T-helper 22 cell (primary cell): ENCODE measurements around the gene OR2T10.
"Not testable (repeated sequence)": the region's sequence is repeated elsewhere in the genome, so short reads cannot be mapped to it uniquely, and the experiment has no call there.

Source experiments
- DNase-seq: peaks from one replicate; pipeline ENCODE4 v3.0.0-alpha.2; 2020; ENCODE audit warnings: low read depth

Gene OR2T10

GRCh38 chr1:248596615-248597014 lies 885 bp downstream of the OR2T10 start:
- DNase-seq = no peak

DNA sequence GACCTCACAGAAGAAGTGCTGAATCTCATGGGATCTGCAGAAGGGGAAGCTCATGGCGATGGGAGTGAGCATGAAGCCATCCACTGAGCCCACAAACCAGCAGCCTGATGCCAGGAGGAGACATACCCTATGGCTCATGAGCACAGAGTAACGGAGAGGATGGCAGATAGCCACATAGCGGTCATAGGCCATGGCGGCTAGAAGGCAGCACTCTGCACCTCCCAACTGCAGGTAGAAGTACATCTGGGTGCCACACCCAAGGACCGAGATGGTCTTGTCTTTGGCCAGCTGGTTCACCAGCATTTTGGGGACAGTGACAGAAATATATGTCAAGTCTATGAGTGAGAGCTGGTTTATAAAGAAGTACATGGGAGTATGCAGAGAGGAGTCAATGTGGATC lies 4.3 kb downstream of the OR2T10 start:
- no peak for DNase-seq

- DNase-seq = no peak
Measured at GRCh38 chr1:248592655-248593054, 4.8 kb downstream of the OR2T10 start.

GRCh38 chr1:248590055-248590454 lies 7.4 kb downstream of the OR2T10 start:
- DNase-seq = no peak

DNA sequence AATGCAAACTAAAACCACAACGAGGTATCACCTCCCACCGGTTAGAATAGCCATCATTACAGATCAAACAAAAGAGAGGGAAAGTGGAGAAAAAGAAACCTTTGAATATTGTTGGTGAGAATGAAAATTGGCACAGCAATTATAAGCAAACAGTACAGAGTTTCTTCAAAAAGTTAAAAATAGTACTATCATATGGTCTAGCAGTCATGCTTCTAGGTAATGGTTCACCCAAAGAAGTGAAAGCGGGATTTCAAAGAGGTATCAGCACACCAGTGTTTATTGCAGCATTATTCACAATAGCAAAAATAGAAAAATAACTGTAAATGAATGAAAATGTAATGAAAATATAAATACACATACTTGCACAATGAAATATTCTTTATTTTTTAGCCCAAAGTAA lies 8.2 kb downstream of the OR2T10 start:
- no peak for DNase-seq

GRCh38 chr1:248585266-248585665 lies 12.2 kb downstream of the OR2T10 start:
- DNase-seq = no peak

DNA sequence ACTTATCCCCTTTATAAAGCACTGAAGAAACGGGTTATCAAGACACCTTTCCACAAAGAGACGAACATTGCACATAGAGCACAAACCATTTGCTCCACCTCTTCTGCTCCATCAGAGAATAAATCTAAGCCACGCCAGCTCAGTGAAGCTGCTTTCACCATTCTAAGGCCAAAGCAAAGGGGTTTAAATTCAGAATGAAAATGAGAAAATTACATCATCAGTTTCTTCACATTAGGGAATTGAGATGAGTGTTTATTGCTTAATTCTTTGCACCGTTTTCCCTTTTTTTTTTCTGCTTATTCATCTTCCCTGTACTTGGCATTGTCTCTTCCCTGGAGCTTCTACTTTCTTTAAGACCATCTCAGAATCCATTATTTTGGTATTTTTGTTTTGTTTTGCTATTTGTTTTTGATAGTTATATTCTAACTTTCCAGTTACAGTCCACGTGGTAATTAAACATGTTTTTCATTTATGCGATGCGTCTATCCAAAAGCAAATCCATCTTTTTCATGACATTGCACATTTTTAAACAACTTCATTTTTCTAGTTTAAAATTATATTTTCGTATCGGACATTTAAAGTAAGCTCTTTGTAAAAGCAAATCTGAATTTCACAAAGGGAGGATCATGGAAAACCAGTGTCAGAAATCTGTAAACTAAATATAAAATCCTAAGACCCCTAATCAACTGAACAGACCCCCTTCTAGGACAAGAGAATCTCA lies 21.1 kb downstream of the OR2T10 start:
- no peak for DNase-seq

DNA sequence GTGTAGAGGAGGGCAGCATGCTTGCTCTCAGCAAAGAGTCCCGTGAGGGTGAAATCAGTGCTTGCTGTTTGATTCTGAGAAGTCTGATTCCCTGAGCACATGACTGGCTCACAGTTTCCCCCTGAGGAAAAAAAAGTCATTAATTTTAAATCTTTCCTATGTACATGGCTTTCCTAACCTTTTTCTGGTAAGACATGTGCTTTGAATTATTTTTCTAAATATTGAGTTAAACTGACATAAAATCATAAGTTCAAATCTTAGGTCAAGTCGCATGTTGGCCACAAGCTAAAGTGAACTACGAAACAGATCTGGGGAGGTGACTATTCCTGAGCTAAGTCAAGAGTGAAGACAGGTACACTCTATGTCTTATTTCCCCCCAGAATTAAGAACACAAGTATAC lies 22.8 kb downstream of the OR2T10 start, which contains the start of gene OR2T34:
Gene OR2T34 (minus strand): TSS at position 101 of the 400 bp plus-strand sequence. CDS start 0 bp downstream, at position 101.
- not testable (repeated sequence) for DNase-seq

- not testable (repeated sequence) for DNase-seq
Measured at GRCh38 chr1:248573856-248574255, 23.6 kb downstream of the OR2T10 start.

GRCh38 chr1:248572049-248572448 lies 25.5 kb downstream of the OR2T10 start:
- not testable (repeated sequence) for DNase-seq

GRCh38 chr1:248570811-248571210 lies 26.7 kb downstream of the OR2T10 start:
- DNase-seq = not testable (repeated sequence)

- DNase-seq = not testable (repeated sequence)
Measured at GRCh38 chr1:248569049-248569448, 28.5 kb downstream of the OR2T10 start.

DNA sequence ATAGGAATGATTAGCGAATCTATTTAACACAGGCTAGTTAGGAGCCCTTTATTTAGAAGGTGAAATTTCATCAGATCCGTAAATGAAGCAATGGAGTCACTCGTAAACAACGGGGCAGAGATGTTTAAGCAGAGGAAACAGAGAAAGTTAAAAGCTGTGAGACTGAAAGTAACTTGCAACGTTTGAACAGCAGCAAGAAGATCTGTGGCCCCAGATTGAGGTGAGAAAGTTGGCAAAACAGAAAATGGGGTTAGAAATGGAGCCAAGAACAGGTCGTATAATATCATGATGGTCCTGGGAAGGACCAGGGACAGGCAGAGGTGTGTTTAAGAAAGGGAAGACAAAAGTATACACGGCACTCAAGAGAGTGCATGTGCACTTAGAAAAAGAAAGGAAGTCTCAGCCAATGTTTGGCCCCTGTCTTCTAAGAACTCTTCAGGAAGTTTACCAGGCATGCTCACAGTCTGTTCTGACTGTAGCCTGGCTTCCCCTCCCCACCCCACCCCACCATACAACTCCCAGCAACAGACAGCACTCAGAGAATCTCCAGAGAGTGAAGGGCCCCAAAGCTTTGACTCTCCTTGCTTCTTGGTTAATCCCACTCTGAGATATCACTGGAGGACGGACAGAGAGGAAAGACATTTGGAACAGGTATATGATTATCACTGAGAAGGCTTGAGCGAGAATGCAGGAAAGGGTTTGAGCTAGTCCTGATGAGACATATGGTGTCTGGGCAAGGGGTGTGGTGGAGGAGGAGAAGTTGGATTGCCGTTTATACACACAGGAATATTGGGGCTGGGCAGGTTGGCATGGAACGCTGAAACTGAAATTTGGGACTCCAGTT lies 31.7 kb downstream of the OR2T10 start:
- not testable (repeated sequence) for DNase-seq

DNA sequence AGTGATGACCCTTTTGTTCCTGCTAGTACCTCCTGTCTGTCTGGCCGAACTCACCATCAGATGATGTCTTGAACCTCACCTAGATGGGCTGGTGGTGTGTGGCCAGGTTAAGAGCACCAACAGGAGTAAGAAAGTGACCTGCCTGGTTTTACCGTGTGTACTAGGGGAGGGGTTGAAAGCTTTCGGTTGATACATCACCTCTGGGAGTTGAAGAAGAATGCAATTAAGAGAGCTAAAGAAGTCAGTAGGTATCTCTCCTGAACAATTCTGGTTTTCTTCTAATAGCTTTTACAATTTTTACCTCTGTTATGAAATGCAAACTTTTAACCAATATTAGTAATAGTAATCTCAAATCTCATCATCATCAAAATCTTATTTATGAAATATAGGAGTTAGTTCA lies 34.8 kb downstream of the OR2T10 start, which contains the start of gene OR2T29:
Gene OR2T29 (minus strand): TSS at position 101 of the 400 bp plus-strand sequence. CDS start 3,281 bp downstream, outside the sequence.
- DNase-seq = not testable (repeated sequence)

GRCh38 chr1:248551027-248551426 lies 46.5 kb downstream of the OR2T10 start:
- DNase-seq = not testable (repeated sequence)

DNA sequence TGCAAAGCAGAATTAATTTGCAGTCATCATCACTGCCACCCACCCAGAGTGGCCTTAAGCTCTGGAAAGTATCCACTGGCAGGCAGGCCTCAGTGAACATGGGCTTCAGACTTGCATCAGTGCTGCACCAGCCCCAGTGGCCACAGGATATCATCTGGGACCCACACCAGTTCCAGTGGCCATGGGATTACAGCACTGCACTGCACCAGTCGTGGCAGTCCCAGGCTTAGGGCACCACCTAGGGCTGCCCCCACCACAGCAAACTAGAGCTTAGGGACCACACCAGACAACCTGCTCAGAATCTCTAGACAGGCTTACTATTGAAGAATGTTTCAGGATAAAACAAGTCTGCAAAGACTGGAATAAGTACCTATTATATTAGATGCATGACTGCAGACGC lies 50.1 kb downstream of the OR2T10 start:
- not testable (repeated sequence) for DNase-seq
